Measurements from ENCODE around the gene CLEC4F. TPM values are rescaled to one million over a fixed set of nuclear protein-coding genes. Genes with fewer than 3 reads are reported as not detected.

CLEC4F gene
- total and polyA plus RNA-seq, 10 of the 15 experiments (the other 5 are each of a cell fraction or from before 2014, with no cell fraction given): 0.03 TPM; not detected in 9

DNA sequence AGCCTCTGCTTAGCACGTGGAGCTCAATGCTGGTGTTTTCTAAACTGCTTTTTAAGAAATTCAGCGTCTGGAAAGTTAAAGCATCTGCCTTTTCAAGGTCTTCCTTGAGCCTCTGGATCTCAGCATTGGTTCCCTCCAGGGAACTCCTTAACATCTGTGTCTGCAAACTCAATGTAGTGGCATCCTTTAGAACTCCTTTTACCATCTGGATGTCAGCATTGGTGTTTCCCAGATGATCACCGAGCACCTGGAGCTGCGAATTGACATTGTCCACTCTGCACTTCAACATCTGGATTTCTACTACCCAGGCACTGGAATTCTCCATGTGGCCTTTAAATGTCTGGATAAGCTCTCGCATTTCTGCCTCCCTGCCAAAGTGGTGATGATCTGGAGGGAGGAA lies 3.7 kb downstream of the CLEC4F start:
- Histone ChIP-seq H3K9me3 (replicated peaks; ENCODE audit: control insufficient read depth, insufficient read depth, low read length) (no peaks in the 10 kb centered on the region), H3K27me3 (replicated peaks in 1 of 2; ENCODE audit: control insufficient read depth in 2 of 2, insufficient read depth in 2 of 2, low read length in 1 of 2) (peaks cover 4 to 6% of the 10 kb centered on the region in 2 experiments; a peak in 2 of 4 replicates), H4K20me1 (ENCODE audit: control insufficient read depth, insufficient read depth) (no peaks in the 10 kb centered on the region), H3K4me3 (no peak overlapping the region), H3K79me2 (ENCODE audit: control insufficient read depth, insufficient read depth, low read length) (no peaks in the 10 kb centered on the region), H3K4me1 (ENCODE audit: control insufficient read depth, insufficient read depth, low read length) (no peaks in the 10 kb centered on the region), H2AFZ (ENCODE audit: control insufficient read depth, low read depth, low read length) (no peak overlapping the region), H3K27ac (ENCODE audit: control insufficient read depth, insufficient read depth) (no peak overlapping the region), H3K36me3 (ENCODE audit: control insufficient read depth in 2 of 2, insufficient read depth in 2 of 2, low read length in 1 of 2) (no peaks in the 10 kb centered on the region), H3K4me2 (ENCODE audit: control insufficient read depth, insufficient read depth) (no peak overlapping the region), H3K9ac (ENCODE audit: control insufficient read depth, insufficient read depth, low read length) (no peak overlapping the region)
- intact Hi-C loops (cut with micrococcal nuclease; ENCODE audit: unreplicated experiment): no loop called here
- in situ Hi-C loops (cut with MboI): no loop called here
- ChIA-PET RAD21 (ENCODE audit: unreplicated experiment) (no interaction called here), SMC1A (ENCODE audit: uncharacterized antibody, unreplicated experiment) (no interaction called here), CTCF (no interaction called here), POLR2A (no interaction called here)
- DNase-seq (ENCODE audit: low read depth, low spot score): no peak
- ATAC-seq: no peak
- BruUV-seq (replicated peaks): no TSS peak
- TF ChIP-seq CEBPB (IDR thresholded peaks at IDR 0.05; ENCODE audit: borderline replicate concordance in 1 of 2, low read depth in 2 of 2, low read length in 2 of 2): no peak
- WGBS (ENCODE audit: insufficient coverage, insufficient replicate concordance, low lambda C conversion rate, missing lambda C conversion rate): 22% methylated on average over 5 of the region's 5 CpGs
- no peak for FAIRE-seq

DNA sequence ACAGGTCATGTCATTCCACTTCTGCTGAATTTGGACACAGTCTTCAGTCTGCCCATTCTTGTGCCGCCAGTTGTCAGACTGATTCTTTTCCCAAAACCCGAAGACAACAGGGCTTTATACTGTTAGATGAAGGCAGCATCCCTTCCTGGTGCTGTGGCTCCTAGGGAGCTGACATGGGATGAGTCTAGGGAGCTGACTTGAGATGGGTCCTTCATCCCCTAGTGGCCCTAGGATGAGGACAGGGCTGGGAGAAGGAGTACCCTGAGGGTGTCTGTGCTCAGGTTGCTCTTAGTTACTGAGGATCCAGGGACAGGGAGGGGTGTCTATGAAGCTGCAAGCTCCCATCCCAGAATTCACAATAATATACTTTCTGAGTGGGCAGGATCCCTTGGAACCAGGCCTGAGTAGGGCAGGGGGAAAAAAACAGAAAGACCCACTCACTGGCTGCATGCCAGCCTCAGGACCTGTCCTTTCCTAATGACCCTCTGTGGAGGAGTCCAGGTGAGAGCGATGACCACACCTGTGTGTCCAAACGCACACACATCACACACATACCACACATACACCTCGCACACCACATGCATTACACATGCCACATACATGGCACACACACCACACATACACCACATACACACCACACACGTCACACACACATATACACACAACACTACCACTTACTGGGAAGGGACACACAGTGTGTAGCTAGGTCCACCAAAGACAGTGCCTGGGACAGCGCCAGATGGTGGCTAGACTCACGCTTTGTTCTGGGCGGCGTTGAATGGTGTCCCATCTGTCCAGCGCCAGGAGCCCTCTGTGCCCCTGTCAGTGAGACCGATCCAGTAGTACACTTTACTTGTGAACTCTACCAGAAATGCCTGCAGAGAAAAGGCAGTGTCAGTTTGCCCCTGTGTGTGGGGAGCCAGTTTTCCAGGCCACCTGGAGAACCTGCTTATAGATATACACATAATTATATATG lies 11.1 kb downstream of the CLEC4F start:
- ChIA-PET CTCF (no interaction called here), POLR2A (no interaction called here), SMC1A (ENCODE audit: uncharacterized antibody, unreplicated experiment) (interaction anchor here (1.0 kb wide), 1 partner anchor 61 kb away, joined by 3 read pairs; no protein-coding TSS in a partner anchor), RAD21 (ENCODE audit: unreplicated experiment) (no interaction called here)
- no peaks in the 10 kb centered on the region for H3K79me2 ChIP-seq (ENCODE audit: control insufficient read depth, insufficient read depth, low read length)
- in situ Hi-C loops (cut with MboI): no loop called here
- no peaks in the 10 kb centered on the region for H3K4me1 ChIP-seq (ENCODE audit: control insufficient read depth, insufficient read depth, low read length)
- H3K4me2 ChIP-seq (ENCODE audit: control insufficient read depth, insufficient read depth): no peak overlapping the region
- 44% methylated on average over 12 of the region's 12 CpGs for WGBS (ENCODE audit: insufficient coverage, insufficient replicate concordance, low lambda C conversion rate, missing lambda C conversion rate)
- DNase-seq (ENCODE audit: low read depth, low spot score) (no peak), FAIRE-seq (no peak), ATAC-seq (no peak)
- H3K4me3 ChIP-seq: no peak overlapping the region
- intact Hi-C loops (cut with micrococcal nuclease; ENCODE audit: unreplicated experiment): no loop called here
- no peaks in the 10 kb centered on the region for H3K36me3 ChIP-seq (ENCODE audit: control insufficient read depth in 2 of 2, insufficient read depth in 2 of 2, low read length in 1 of 2)
- H3K9me3 ChIP-seq (replicated peaks; ENCODE audit: control insufficient read depth, insufficient read depth, low read length): no peaks in the 10 kb centered on the region
- H3K9ac ChIP-seq (ENCODE audit: control insufficient read depth, insufficient read depth, low read length): no peak overlapping the region
- no peaks in the 10 kb centered on the region for H3K27me3 ChIP-seq (replicated peaks in 1 of 2; ENCODE audit: control insufficient read depth in 2 of 2, insufficient read depth in 2 of 2, low read length in 1 of 2)
- no peaks in the 10 kb centered on the region for H4K20me1 ChIP-seq (ENCODE audit: control insufficient read depth, insufficient read depth)
- H3K27ac ChIP-seq (ENCODE audit: control insufficient read depth, insufficient read depth): no peak overlapping the region
- H2AFZ ChIP-seq (ENCODE audit: control insufficient read depth, low read depth, low read length): no peak overlapping the region
- BruUV-seq (replicated peaks): no TSS peak
- TF ChIP-seq MLLT1 (IDR thresholded peaks at IDR 0.05) (no peak), RAD51 (IDR thresholded peaks at IDR 0.05) (no peak), KDM1A (IDR thresholded peaks at IDR 0.05; ENCODE audit: borderline replicate concordance) (no peak), SMAD1 (IDR thresholded peaks at IDR 0.05; ENCODE audit: low read depth, partially characterized antibody) (no peak), NR2C1 (IDR thresholded peaks at IDR 0.05) (no peak), RCOR1 (conservative IDR thresholded peaks at IDR 0.05; ENCODE audit: low read depth, low read length) (no peak), MYC (IDR thresholded peaks at IDR 0.05; ENCODE audit: insufficient read depth, insufficient read length, insufficient replicate concordance, low read length, severe bottlenecking) (no peak), ZBED1 (IDR thresholded peaks at IDR 0.05; ENCODE audit: borderline replicate concordance) (no peak), POU2F2 (IDR thresholded peaks at IDR 0.05; ENCODE audit: borderline replicate concordance, low read depth, low read length) (no peak)
